Panc1 (cell line): ENCODE measurements around the gene RNU7-1. TPM values are rescaled to one million over a fixed set of nuclear protein-coding genes. Genes with fewer than 3 reads are reported as not detected.

ENCODE experiments used
- ATAC-seq: fragments of 200-7000 bp; cut with Tn5 transposase; 2 replicates; pipeline ENCODE4 v1.9.1; 2020; ENCODE audit warnings: mild to moderate bottlenecking, moderate library complexity
- BruUV-seq: library from RNA; stranded (reverse); fragments of 400-500 nt; replicated peaks from 2 replicates; lab custom pipeline; 2021; lab: Mats Ljungman, UMichigan
- CTCF ChIA-PET: fragments of 300-600 bp; sonication (Branson Sonifier 250); formaldehyde crosslinking; loops from one replicate; lab custom pipeline; 2022; ENCODE audit warnings: antibody characterized with exemption; lab: Charles Lee
- POLR2A ChIA-PET: fragments of 300-600 bp; sonication (Branson Sonifier 250); formaldehyde crosslinking; loops from one replicate; lab custom pipeline; 2022; ENCODE audit warnings: antibody characterized with exemption; lab: Charles Lee
- DNase-seq: peaks from one replicate; pipeline ENCODE4 v3.0.0-alpha.2; 2010; ENCODE audit warnings: low read depth, low spot score
- H3K27ac ChIP-seq: 2 replicates; pipeline ENCODE4 v1.5.1; 2011; ENCODE audit warnings: mild to moderate bottlenecking, low read length, inconsistent platforms
- H3K27me3 ChIP-seq: fragments of 200-500 bp; sonication (Bioruptor generic); 2 replicates; pipeline ENCODE4 v1.6.0; 2014; ENCODE audit warnings: low read length, inconsistent platforms; ENCODE audit not compliant: control insufficient read depth, insufficient read depth
- H3K36me3 ChIP-seq: fragments of 200-500 bp; sonication (Bioruptor generic); 2 replicates; pipeline ENCODE4 v1.5.1; 2014; ENCODE audit warnings: inconsistent platforms, mild to moderate bottlenecking, low read length, moderate library complexity; ENCODE audit not compliant: control insufficient read depth, insufficient read depth
- H3K4me1 ChIP-seq: 2 replicates; pipeline ENCODE4 v1.5.1; 2011; ENCODE audit warnings: inconsistent platforms, mild to moderate bottlenecking, low read length, moderate library complexity; ENCODE audit not compliant: control insufficient read depth, insufficient read depth
- H3K4me3 ChIP-seq, 2 experiments: 2 replicates each; pipeline ENCODE4 v1.5.1; 2011 to 2012; ENCODE audit warnings: low read depth in 2 of 2, low read length in 2 of 2, mild to moderate bottlenecking in 2 of 2, inconsistent platforms in 1 of 2, moderate library complexity in 1 of 2
- H3K9me3 ChIP-seq: fragments of 200-500 bp; sonication (Bioruptor generic); 2 replicates; pipeline ENCODE4 v1.5.1; 2014; ENCODE audit warnings: low read depth, mild to moderate bottlenecking, inconsistent platforms, low read length, moderate library complexity; ENCODE audit not compliant: control insufficient read depth, insufficient read depth
- POLR2AphosphoS5 ChIP-seq: IDR thresholded peaks from 2 replicates; pipeline ENCODE4 v1.6.1; 2012; ENCODE audit warnings: mild to moderate bottlenecking, low read depth, low read length, moderate library complexity
- SIN3A ChIP-seq: IDR thresholded peaks from 2 replicates; pipeline ENCODE4 v1.6.1; 2012; ENCODE audit warnings: low read depth, mild to moderate bottlenecking, low read length, moderate library complexity, borderline replicate concordance; ENCODE audit not compliant: insufficient read depth
- TCF7L2 ChIP-seq: IDR thresholded peaks from 2 replicates; pipeline ENCODE4 v1.6.1; 2011; ENCODE audit warnings: mild to moderate bottlenecking, low read depth, low read length, inconsistent platforms
- in situ Hi-C: cut with HindIII; loops from 2 replicates; pipeline ENCODE4 v1.10.0; 2016; ENCODE audit warnings: low sequenced_read_pairs, low pct_unique_long_range_greater_than_20kb
- intact Hi-C: fragments of 100-400 bp; cut with micrococcal nuclease; formaldehyde crosslinking; loops from one replicate; pipeline ENCODE4 v1.10.0; 2022; ENCODE audit not compliant: unreplicated experiment
- total RNA-seq: library from RNA; stranded (reverse); gene quantifications from one replicate; pipeline ENCODE4 v1.2.1, GENCODE V29; 2021; ENCODE audit not compliant: unreplicated experiment
- TF ChIP-seq, protein P1 (sequence below), 2 experiments: IDR thresholded peaks; 2 replicates each; pipeline ENCODE4 v1.6.1; 2011 to 2012; ENCODE audit warnings: low read depth in 2 of 2, control low read depth in 1 of 2, low read length in 1 of 2, mild to moderate bottlenecking in 1 of 2, moderate library complexity in 1 of 2; ENCODE audit not compliant: insufficient read depth in 1 of 2
- TF ChIP-seq, protein P2 (sequence below): fragments of 450-650 bp; IDR thresholded peaks from 2 replicates; pipeline ENCODE4 v1.5.1; 2017; ENCODE audit warnings: mild to moderate bottlenecking

Gene RNU7-1
- total RNA-seq, 1 experiment from 2014 or later: not detected

DNA sequence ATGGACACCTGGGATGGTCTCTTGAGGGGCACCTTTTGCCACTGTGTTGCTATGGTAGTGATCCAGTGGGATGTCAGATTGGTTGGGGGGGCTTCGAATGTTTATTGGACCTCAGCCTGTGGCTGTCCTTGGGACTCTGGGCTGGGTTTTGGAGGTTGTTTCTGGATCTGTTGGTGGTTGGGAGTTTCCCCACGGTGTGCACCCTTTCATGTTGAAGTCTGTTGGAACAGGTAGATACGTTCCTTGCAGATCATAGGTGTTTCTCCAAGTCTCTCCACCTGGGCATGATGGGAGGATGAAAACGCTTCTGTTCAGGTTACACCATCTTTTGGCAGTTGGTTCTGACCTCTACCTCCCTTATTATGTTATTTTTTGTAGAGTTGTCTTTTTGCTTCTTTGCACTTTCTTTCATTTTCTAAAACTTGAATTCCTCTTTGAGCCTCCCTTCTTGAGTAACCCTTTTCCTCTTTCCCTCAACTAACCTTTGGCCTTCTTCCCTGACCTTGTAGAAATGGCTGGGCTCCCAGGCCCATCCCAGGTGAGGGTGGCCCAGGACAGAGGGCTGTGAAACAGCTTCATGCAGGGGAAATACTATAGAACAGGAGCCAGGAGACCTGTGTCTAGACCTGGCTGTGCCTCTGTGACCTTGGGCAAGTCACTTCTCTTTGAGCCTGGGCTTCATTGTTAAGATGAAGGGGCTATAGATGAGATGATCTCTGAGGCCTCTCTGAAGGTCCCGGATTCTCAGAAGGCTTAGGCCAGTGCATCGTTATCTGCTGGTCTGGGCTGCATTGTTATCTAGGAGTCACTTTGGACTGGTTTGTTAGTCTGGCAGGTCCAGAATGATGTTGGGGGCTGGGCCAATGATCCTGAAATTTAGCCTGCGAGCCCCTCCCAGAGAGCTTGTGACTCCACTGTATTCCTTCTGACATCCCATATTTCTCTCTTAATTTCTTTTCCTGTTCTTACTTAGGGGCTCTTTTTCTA lies 13.9 kb upstream of the RNU7-1 start:
- DNase-seq (no peak), ATAC-seq (no peak)
- Histone ChIP-seq H3K9me3 (no peaks in the 10 kb centered on the region), H3K4me3 (peak overlapping the region; percentile 73 to 83), H3K4me1 (peaks cover 49% of the 10 kb centered on the region), H3K36me3 (peaks cover 3% of the 10 kb centered on the region), H3K27ac (peak overlapping the region; percentile 95), H3K27me3 (no peaks in the 10 kb centered on the region)
- CTCF ChIA-PET: interaction anchor here (0.6 kb wide), 1 partner anchor 59 kb away, joined by 4 read pairs; no protein-coding TSS in a partner anchor
- TF ChIP-seq, protein P1, sequence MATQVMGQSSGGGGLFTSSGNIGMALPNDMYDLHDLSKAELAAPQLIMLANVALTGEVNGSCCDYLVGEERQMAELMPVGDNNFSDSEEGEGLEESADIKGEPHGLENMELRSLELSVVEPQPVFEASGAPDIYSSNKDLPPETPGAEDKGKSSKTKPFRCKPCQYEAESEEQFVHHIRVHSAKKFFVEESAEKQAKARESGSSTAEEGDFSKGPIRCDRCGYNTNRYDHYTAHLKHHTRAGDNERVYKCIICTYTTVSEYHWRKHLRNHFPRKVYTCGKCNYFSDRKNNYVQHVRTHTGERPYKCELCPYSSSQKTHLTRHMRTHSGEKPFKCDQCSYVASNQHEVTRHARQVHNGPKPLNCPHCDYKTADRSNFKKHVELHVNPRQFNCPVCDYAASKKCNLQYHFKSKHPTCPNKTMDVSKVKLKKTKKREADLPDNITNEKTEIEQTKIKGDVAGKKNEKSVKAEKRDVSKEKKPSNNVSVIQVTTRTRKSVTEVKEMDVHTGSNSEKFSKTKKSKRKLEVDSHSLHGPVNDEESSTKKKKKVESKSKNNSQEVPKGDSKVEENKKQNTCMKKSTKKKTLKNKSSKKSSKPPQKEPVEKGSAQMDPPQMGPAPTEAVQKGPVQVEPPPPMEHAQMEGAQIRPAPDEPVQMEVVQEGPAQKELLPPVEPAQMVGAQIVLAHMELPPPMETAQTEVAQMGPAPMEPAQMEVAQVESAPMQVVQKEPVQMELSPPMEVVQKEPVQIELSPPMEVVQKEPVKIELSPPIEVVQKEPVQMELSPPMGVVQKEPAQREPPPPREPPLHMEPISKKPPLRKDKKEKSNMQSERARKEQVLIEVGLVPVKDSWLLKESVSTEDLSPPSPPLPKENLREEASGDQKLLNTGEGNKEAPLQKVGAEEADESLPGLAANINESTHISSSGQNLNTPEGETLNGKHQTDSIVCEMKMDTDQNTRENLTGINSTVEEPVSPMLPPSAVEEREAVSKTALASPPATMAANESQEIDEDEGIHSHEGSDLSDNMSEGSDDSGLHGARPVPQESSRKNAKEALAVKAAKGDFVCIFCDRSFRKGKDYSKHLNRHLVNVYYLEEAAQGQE (IDR thresholded peaks at IDR 0.05; ENCODE audit: insufficient read depth in 1 of 2, low read depth in 2 of 2, low read length in 1 of 2): no peak
- intact Hi-C loops: no loop called here
- no TSS peak for BruUV-seq
- POLR2A ChIA-PET: interaction anchor here (0.5 kb wide), 1 partner anchor 59 kb away, joined by 3 read pairs; no protein-coding TSS in a partner anchor
- in situ Hi-C loops: no loop called here

DNA sequence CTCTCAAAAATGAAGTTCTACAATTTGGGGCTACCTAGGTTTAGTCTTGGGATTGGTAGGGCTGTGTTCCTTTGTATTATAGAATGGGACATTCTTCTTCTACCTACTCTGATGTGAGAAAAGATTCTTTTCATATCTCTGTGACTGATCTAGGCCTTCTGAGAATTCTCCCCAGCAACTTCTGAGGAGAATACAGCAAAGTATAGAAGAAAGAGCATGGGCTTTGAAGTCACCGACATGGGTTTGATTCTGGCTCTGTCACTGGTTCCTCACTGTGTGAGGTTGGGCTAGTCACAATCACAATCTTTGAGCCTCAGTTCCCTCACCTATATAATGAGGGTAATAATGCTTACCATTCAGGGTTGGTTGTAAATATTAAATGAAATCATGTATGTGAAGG lies 10.8 kb upstream of the RNU7-1 start:
- TF ChIP-seq SIN3A (no peak), TCF7L2 (peak; percentile 74; the same call in 1 of the 2 replicates), POLR2AphosphoS5 (no peak)
- TF ChIP-seq, protein P1 (IDR thresholded peaks at IDR 0.05; ENCODE audit: insufficient read depth in 1 of 2, low read depth in 2 of 2, low read length in 1 of 2): no peak
- TF ChIP-seq, protein P2, sequence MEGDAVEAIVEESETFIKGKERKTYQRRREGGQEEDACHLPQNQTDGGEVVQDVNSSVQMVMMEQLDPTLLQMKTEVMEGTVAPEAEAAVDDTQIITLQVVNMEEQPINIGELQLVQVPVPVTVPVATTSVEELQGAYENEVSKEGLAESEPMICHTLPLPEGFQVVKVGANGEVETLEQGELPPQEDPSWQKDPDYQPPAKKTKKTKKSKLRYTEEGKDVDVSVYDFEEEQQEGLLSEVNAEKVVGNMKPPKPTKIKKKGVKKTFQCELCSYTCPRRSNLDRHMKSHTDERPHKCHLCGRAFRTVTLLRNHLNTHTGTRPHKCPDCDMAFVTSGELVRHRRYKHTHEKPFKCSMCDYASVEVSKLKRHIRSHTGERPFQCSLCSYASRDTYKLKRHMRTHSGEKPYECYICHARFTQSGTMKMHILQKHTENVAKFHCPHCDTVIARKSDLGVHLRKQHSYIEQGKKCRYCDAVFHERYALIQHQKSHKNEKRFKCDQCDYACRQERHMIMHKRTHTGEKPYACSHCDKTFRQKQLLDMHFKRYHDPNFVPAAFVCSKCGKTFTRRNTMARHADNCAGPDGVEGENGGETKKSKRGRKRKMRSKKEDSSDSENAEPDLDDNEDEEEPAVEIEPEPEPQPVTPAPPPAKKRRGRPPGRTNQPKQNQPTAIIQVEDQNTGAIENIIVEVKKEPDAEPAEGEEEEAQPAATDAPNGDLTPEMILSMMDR: no peak
- intact Hi-C loops (no loop called here), in situ Hi-C loops (no loop called here)
- DNase-seq (no peak), ATAC-seq (no peak)
- TSS peak; percentile 26 for BruUV-seq
- POLR2A ChIA-PET: no interaction called here
- H3K27ac ChIP-seq: peak overlapping the region; percentile 44; the same call in 1 of the 2 replicates
- H3K36me3 ChIP-seq: peaks cover 3% of the 10 kb centered on the region
- CTCF ChIA-PET: no interaction called here
- no peaks in the 10 kb centered on the region for H3K27me3 ChIP-seq
- H3K9me3 ChIP-seq: no peaks in the 10 kb centered on the region
- peaks cover 31% of the 10 kb centered on the region for H3K4me1 ChIP-seq
- H3K4me3 ChIP-seq: no peak overlapping the region
